ENCODE data around the gene NFYB.
A peak's percentile ranks its signal among the peaks of the same experiment; 100 is the strongest.
"Not testable (repeated sequence)": the region's sequence is repeated elsewhere in the genome, so short reads cannot be mapped to it uniquely, and the experiment has no call there.

NFYB gene

DNA sequence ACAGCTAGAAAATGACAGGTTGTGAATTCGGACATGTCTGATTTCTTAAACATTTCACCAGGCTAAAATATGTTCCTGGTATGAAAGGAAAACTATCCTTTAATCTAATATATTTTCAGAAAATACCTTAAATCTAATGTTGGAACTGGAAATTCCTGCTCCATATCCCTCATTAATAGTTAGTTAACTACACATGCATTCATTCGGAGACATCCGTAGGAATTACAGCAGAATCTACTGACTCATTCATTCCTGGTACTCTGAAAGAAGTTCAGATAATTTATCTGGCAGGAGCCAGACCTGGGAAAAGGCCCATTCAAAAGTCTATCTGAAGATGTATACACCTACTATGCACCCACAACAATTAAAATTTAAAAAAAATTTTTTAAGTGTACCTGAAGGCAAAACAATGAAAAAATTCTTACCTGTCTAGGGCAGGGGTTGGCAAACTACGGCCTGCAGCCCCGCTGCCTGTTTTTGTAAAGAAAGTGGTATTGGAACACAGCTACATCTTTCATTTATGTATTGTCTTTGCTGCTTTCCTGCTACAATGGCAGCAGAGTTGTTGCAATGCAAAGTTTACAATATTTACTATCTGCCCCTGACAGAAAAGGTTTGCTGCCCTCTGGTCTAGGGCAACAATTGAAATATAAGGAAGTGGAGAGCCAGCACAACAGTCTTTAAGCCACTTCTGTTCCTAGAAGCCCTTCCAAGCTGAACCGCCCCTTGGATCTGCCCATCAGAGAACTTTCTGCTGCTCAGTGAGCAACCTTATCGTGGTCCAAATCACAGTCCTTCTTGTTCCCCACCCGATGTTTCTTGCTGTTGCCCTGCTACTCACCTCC is 17.9 kb upstream of the NFYB start:
- no peak for DNase-seq

DNA sequence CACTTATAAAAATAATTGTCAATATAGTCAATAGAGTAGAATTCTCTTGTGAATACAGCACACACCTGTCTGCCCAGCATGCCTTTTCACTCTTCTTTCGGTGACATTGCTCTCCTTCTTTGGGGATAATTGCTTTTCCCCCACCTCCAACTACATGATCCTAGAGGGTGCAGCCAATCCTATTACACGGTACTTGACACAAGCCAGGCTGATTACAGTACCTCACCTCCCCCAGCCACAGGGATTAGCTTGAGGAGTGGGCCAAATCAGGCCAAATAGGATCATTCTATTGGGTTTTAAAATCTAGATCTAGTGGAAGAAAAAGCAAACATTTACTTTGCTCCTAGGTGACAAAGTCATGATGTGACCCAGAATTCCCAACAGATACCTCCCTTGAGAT is 16.8 kb upstream of the NFYB start:
- no peak for DNase-seq

DNA sequence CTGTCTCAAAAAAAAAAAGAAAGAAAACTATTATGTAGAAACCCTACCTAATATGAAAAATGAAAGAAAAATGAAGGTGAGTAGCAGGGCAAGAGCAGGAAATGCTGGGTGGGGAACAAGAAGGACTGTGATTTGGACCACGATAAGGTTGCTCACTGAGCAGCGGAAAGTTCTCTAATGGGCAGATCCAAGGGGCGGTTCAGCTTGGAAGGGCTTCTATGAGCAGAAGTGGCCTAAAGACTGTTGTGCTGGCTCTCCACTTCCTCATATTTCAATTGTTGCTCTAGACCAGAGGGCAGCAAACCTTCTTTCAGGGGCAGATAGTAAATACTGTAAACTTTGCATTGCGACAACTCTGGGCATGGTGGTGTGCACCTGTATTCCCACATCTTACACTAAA is 16.3 kb upstream of the NFYB start:
- no peak for DNase-seq

DNA sequence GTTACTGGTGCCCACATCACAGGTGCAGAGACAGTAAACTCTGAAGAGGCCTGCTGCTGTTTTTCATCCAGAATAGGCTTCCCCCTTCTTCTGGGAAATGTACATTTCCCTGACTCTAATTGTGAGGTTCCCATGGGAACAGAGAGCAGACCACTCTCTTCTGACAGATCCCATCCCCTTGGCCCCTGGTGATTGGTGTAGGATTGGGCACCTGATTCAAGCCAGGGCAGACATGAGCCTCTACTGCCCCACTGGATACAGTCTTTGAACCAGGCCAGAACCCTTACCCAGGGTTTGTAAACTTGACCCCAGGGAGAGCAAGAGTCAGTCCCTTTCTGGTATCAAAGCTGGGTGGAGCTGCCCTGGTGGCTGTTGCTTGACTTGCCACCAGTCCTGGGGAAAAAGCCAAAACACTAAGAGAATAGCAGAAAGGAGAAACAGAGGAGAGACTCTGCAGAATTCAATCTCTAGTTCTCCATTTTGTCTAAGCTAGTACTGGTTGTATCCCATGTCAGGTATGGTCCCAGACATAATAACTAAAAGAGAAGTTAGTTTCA is 14.8 kb upstream of the NFYB start:
- DNase-seq: no peak

DNA sequence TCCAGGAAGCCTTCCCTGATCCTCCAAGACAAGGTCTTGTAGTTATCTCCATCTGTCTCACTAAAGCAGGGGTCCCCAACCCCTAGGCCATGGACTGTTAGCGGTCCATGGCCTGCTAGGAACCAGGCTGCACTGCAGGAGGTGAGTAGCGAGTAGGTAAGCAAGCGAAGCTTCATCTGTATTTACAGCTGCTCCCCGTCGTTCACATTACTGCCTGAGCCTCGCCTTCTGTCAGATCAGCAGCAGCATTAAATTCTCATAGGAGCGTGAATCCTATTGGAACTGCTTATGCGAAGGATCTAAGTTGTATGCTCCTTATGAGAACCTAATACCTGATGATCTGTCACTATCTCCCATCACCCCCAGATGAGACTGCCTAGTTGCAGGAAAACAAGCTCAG is 12.4 kb upstream of the NFYB start:
- no peak for DNase-seq

DNA sequence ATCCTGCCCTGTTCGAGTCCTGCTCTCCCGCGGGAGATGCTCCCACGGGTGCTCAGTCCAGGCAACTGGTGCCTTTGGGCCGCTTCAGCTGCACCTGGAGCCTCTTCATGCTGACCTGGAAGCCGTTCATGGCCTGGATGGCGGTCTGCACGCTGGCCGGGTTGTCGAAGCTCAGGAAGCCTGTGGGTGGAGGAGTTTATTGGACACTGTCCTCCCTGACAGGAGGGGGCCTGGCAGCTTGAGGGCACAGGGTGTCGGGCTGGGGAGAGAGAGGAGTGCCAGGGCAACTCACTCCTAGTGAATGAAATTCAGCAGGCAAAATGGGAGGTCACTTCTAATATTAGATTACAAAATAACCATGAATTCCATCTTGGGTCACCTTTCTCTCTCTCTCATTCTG is 9.3 kb upstream of the NFYB start:
- no peak for DNase-seq

DNA sequence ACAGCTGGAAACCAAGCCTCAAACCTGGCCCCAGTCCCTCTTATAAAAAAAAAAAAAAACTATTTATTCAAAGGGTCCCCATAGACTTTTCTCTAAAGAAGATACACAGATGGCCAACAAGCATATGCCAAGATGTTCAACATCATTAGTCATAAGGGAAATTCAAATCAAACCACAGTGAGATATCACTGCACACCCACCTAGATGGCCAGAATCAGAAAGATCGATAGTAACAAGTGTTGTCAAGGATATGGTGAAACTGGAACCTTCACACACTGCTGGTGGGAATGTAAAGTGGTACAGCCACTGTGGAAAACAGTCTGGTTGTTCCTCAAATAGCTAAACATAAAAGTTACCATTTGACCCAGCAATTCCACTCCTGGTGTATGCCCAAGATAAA is 5.9 kb upstream of the NFYB start:
- DNase-seq: no peak

DNA sequence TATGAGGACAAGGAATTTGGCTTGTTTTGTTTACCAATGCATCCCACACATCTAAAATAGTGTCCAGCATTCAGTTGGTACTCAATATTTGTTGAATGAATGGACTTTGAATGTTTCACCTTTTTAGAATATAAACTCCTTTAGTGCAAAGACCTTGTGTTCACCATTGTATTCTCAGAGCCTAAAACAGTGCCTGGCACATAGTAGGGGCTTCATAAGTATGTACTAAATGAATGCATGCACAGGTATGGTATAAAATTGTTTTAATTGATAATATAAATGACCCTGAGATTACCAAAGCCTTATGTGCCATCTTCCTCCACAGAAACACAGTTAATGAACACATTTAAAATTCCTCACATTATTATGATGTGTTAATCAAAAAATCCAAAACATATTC is 5.0 kb upstream of the NFYB start:
- DNase-seq: no peak

DNA sequence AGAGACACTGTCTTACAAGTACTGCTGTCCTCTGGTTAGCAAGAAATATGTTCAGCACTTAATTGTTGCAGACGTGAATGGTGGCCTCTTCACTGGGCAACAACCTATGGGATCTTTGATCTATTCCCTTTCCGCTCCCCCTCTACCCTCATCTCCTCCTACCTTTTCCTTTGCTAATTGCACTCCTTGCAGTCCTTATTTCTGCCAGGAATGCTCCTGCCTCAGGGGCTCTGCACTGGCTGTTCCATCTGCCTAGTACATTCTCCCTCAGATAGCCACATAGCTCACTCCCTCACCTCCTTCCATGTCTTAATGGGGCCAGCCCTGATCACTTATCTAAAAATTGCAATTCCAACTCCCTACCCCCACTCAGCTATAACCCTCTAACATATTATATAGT is 4.5 kb upstream of the NFYB start:
- DNase-seq: no peak

DNA sequence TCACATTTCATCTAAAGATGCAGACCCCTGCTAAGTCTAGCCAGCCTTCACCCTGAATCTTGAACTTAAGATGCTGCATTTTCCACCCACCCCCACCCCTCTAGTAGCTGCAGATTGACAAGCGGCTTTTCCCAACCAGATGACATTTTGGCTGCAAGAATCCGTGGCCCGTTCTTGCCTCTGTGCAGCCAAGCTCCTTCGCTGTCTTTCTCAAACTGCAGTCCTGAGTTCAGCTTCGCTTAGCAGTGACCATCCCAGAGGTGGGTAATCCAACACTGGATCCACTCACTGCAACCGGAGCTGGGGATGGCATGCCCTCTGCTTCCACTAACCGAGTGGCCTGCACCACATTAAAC is 765 bp upstream of the NFYB start:
- no peak for DNase-seq

DNA sequence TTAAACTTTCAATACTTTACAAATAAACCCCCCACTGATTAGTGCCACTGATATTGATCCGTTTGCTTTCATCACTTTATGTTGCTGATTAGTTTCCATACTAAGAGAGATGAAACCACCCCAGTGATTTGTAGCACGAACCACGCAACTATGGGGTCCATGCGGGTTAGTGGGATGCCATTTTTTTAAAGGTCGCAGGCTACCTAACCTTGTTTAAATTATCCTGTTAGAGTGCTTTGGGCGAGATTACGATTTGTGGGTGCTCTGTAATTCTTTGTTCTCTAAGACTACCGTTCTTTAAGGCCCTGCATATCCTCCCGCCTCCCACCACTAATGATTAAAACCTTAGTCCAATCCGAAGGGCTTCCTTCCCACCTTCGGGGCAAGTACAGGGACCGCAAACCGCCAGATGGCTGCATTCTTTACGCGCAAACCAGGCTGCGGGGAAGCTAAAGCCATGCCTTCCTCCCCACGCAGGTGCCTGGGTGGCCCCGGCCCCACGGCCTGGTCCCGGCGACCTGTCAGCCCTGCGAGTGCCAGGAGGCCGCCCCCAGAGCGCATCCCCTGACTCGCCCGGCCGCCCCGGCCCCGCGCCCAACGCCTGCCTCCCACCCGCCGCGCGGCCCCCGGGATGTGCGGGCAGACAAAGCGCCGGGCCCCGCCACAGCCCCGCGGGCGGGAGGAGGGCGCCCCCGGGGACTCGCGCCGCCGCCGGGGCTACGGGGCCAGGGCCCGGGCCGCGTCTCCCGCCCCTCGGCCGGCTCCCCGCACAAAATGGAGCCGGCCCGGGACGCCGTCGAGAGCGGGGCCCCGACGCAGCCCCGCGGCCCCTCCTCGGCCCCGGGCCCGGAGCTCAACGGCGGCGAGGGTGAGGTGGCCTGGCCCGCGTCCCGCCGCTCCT is 759 bp downstream of the NFYB start:
- peak; percentile 56 for DNase-seq

DNA sequence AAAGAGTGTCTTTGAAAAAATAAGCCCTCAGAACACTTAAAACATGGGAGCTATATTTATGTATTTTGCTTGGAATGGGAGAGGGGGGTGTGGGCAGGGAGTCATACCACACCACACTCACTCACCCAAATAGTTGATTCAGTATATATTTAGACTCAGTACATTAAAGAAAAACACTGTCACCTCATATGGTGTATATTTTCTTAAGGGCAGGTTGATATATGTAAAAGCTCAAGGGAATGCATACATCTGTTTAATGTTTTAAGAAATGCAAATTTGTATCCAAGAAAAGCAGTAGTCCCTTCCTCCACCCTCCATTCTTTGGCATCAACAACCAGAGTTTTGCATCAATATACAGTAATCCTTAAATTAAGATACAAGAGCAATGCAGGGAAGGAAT is 1.4 kb downstream of the NFYB start:
- peak; percentile 51 for DNase-seq

DNA sequence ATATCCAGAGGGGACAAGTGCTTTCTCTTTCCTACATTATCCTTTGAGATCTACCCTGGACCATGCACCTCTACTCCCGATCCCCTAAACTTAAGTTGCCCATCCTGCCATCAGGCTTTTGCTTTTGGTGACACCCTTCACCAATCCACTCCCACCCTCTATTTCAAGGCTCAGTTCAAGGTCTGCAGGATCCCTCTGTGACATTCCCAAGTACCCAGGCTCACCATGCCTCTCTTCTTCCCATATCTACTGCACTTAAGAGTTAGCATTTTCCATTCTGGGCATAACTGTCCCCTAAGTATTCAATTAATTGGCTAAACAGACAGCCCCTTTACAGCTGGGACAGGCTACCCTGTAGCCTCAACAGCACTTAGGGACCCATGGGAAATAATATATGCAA is 3.1 kb downstream of the NFYB start:
- no peak for DNase-seq

DNA sequence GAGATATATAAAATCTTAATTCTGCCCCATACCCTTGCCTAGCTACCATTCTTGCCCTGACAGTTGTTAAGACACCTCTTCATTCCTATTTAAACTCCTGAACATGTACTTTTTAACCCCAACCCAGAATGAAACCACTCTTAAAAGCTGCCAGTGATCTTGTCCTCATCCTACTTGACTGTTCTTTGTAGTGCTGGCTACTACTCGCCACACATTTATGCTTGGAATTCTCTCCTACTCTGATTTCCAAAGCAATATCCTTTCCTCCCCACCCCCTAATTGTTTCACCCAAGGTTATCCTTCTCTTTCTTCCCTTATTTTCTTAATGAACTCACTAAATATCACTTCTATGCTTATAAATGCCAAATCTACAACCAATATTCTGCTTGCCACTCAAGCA is 4.1 kb downstream of the NFYB start:
- DNase-seq: peak; percentile 62

DNA sequence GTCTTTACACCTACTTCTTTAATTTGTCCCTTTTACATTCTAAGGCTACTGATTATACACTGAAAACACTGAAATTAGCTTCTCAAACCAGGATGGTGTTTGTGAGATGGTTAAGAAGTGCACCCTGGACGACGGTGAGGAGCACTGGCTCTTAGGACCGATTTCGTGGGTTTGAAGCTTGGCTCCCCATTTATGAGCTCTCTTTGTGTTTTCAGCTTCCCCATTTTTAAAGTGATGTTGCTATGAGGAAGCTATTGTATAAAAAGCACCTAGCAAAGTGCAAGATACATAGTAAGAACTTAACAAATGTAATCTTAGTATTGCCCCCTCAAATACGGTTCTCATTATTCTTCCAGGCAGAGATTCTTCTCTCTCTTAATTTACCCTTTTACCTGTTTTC is 4.7 kb downstream of the NFYB start:
- no peak for DNase-seq

DNA sequence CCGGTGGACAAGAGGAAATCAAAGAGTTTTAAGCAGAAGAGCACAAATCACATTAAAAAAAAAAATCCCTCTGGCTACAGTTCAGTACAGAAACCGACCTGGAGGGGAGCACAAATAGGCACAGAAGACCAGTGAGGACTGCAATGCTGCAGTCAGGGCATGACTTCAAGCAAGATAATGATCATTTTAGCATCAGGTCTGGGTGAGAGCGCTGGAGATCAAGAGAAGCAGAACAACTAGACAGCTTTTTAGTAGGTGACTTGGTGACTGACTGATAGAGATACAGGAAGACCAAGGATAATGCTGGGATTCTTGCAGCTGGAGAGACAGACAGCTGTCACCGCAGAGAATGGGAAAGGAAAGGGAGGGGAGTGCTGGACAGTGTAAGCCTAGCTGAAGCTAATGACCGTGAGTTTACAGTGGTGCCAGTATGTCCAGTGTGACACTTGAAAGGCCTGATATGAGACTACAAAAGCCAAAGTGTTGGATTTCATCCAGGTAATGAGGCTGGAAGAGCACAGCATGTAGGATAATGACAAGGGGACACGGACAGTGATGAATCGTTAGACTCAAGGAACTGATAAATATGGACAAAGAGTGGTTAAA is 5.6 kb downstream of the NFYB start:
- DNase-seq: no peak

DNA sequence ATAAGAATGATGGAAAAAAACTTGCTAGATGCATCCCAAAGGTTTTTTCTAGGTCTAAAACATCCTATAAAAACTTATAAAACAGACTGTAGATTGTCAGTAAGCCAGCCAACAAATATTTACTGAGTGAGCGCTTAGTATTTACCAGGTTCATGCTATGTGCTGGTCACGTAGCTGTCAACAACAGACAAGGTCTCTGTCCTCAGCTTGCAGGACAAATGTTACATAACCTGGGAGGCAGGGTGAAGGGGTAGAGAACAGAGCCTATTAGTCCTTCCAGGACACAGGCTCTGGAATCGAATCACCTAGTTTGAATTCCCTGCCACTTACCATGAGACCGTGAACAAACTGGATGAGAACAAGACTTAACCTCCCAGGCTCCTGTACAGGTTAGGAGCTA is 6.4 kb downstream of the NFYB start:
- no peak for DNase-seq

DNA sequence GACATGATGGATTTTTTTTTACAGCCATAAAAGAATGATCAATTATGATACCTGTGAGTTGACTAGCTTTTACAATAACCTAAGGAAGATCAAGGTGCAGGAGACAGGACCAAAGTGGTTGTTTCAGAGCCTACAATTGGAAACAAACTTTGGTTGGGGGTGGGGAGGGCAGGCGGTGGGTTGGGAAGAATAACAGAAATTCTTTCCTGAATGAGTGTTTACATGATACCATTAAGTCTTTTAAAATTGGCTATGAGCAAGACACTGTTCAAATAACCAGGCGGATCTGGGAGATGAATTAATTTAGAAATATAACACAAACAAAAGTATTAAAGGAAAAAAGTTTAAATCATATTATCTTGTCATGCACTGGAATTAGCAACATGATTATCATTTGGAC is 7.2 kb downstream of the NFYB start:
- peak; percentile 10 for DNase-seq

DNA sequence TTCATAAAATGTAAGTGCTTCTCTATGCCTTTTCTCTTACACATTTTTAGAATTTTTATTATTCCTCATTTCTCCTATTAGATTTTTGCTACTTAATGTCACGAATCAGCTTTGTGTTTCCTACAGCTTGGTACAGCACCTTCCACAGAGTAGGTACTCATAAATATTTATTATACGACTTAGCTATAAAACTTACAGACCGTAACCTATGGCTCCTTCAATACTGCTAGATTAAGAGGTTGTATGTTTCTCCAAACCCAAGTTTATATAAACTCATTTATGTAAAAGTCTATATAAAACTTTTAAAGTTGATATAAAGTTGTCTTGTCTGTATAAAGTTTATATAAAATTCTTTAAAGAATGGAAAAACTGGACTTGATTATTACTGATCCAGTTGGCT is 11.5 kb downstream of the NFYB start:
- DNase-seq: no peak

DNA sequence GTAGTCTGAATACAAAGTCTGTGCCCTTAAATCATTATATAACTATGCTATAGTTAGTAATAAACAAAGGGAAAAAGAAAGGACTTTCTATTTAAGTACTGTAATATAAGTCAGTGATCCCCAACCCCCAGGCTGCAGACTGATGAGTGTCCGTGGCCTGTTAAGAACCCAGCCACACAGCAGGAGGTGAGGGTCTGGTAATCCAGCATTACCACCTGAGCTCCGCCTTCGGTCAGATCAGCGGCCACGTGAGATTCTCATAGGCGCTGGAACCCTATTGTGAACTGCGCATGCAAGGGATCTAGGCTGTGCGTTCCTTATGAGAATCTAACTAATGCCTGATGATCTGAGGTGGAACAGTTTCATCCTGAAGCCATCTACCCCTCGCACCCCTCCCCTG is 15.7 kb downstream of the NFYB start:
- no peak for DNase-seq

DNA sequence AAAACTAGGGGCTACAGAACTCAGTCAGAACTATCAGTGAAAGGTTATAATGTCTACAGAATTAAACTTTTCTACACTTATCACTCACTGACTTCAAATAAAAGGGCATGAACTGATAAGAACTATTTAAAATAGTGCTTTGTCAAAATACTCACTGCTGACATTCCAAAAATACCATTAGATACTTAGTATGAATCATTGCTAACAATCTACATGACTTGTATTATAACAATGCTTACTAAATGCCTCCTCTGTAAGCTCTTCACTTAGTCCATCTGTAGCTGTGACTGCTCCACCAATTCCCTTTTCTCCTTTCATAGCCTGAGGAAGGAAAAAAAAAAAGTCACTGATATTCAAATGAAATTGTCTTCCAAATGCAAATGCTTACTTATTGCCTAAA is 17.0 kb downstream of the NFYB start:
- DNase-seq: peak; percentile 58

DNA sequence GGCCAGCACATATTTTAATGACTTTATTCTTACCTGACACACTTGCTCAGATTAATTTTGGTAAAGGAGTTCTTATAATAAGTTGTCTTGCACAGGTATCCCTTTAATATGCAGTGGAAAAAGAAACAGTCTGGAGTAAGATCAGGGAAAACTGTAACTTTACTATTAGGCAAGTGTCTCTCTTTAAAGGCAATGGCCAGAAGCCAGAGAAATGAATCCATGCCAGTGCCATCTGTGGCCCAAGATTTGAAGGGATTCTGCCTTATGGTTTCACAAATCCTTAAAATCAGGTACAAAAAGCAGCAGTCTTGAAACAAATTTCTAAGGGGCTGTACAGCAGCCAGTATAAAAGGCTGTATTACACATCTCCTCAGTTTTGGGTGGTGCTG is 22.4 kb downstream of the NFYB start:
- DNase-seq: no peak

DNA sequence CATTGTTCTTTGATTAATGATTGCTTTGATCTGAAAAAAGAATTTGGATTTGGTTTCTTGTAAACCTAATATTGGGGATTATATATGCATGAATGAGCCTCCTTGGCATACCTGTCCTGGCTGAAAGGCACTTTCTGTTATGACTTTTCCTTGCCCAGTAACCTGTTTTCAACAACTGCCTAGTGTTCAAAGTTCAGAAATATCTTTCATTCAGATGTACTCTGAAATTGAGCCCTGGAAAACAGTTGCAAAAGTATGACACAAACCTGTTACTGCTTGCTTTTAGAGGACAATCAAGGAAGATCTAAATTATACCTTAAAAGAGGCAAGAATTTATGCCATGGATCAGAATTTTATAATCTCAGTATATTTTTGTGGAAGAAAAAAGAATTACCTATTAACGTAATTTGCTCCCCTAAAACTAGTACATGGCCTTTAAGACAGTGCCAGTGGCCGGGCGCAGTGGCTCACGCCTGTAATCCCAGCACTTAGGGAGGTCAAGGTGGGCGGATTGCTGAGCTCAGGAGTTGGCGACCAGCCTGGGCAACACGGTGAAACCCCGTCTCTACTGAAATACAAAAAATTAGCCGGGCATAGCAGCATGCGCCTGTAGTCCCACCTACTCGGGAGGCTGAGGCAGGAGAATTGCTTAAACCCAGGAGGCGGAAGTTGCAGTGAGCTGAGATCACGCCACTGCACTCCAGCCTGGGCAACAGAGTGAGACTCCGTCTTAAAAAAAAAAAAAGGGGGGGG is 23.0 kb downstream of the NFYB start:
- not testable (repeated sequence) for DNase-seq

Data from fibroblast of skin of right quadriceps (primary cell).